K562 (cell line): ENCODE measurements around the gene AIFM3. TPM values are rescaled to one million over a fixed set of nuclear protein-coding genes. Genes with fewer than 3 reads are reported as not detected.

Source experiments
- ADNP ChIP-seq: fragments of 200-800 bp; sonication (Bioruptor generic); IDR thresholded peaks from 2 replicates; pipeline ENCODE4 v1.6.1; 2016; ENCODE audit warnings: missing genetic modification characterization, missing compliant biosample characterization
- CHD2 ChIP-seq: IDR thresholded peaks from 2 replicates; pipeline ENCODE4 v1.6.1; 2011; ENCODE audit warnings: low read depth, low read length
- ELF1 ChIP-seq: fragments of 200-800 bp; sonication (Bioruptor generic); IDR thresholded peaks from 2 replicates; pipeline ENCODE4 v1.6.1; 2016; ENCODE audit warnings: missing genetic modification characterization, missing compliant biosample characterization
- FIP1L1 ChIP-seq: fragments of 200-400 bp; formaldehyde crosslinking; IDR thresholded peaks from 2 replicates; pipeline ENCODE4 v1.6.1; 2018; ENCODE audit warnings: mild to moderate bottlenecking, low read depth, low read length; ENCODE audit not compliant: poor library complexity, severe bottlenecking
- MCM7 ChIP-seq, 2 experiments: fragments of 450-650 bp; IDR thresholded peaks; 2 replicates each; pipeline ENCODE4 v1.6.1; 2016 to 2018
- NCOR1 ChIP-seq: fragments of 450-650 bp; IDR thresholded peaks from 2 replicates; pipeline ENCODE4 v1.6.1; 2016; ENCODE audit warnings: mild to moderate bottlenecking, moderate library complexity
- PRMT5 ChIP-seq: sonication (generic); formaldehyde crosslinking; IDR thresholded peaks from 2 replicates; pipeline ENCODE4 v1.5.0; 2020; ENCODE audit warnings: missing genetic modification reagents
- SMARCE1 ChIP-seq: fragments of 450-650 bp; IDR thresholded peaks from 2 replicates; pipeline ENCODE4 v1.7.1; 2016; ENCODE audit warnings: mild to moderate bottlenecking
- SREBF2 ChIP-seq: sonication (generic); formaldehyde crosslinking; IDR thresholded peaks from 2 replicates; pipeline ENCODE4 v1.4.0; 2020; ENCODE audit warnings: mild to moderate bottlenecking, missing genetic modification reagents
- STAG1 ChIP-seq: sonication (generic); formaldehyde crosslinking; IDR thresholded peaks from 2 replicates; pipeline ENCODE4 v1.5.0; 2020; ENCODE audit warnings: missing genetic modification reagents, borderline replicate concordance
- TCF7 ChIP-seq: sonication (generic); IDR thresholded peaks from 2 replicates; pipeline ENCODE4 v1.6.1; 2016; ENCODE audit warnings: antibody characterized with exemption, borderline replicate concordance
- TSC22D4 ChIP-seq: fragments of 450-650 bp; IDR thresholded peaks from 2 replicates; pipeline ENCODE4 v1.6.1; 2016; ENCODE audit warnings: missing genetic modification characterization, missing biosample characterization, control low read depth
- ZNF324 ChIP-seq: fragments of 250-450 bp; sonication (Bioruptor Pico); IDR thresholded peaks from 2 replicates; pipeline ENCODE4 v1.4.0; 2020; ENCODE audit warnings: mild to moderate bottlenecking
- ZNF384 ChIP-seq: IDR thresholded peaks from 2 replicates; pipeline ENCODE4 v1.6.1; 2012; ENCODE audit warnings: low read depth, low read length, improper control_type of control experiment
- polyA plus RNA-seq, 8 experiments: library from polyadenylated mRNA; depleted of rRNA in 4 of 8; stranded (reverse) in 5 of 8; unstranded in 3 of 8; fragments of >200 nt; fragmentation: Nextera tagmentation in 2 of 8; fragmentation: Illumina TruSeq in 1 of 8; extraction: Ambion mirVana in 2 of 8; extraction: Trizol in 1 of 8; gene quantifications; 2 replicates each; pipeline versions ENCODE4 v1.2.1 to v1.2.3, GENCODE V29; 2011 to 2014; ENCODE audit warnings: inconsistent platforms in 1 of 8, missing spikeins in 1 of 8
- total RNA-seq, 7 experiments: library from RNA; depleted of rRNA in 6 of 7; stranded (reverse); fragments of >200 nt in 6 of 7; fragmentation: Illumina TruSeq in 2 of 7; extraction: Trizol in 2 of 7; gene quantifications; 2 replicates each; pipeline versions ENCODE4 v1.2.1 to v1.2.3, GENCODE V29; 2011 to 2021; ENCODE audit warnings: low replicate concordance in 1 of 7
- TF ChIP-seq, protein P1 (sequence below), 2 experiments: fragments of 450-650 bp; formaldehyde crosslinking in 1 of 2; IDR thresholded peaks; 2 replicates each; pipeline versions ENCODE4 v1.4.0 to v1.6.1; 2014 to 2020; ENCODE audit warnings: mild to moderate bottlenecking in 2 of 2, borderline replicate concordance in 1 of 2, low read depth in 1 of 2
- TF ChIP-seq, protein P2 (sequence below): fragments of 450-650 bp; IDR thresholded peaks from 2 replicates; pipeline ENCODE4 v1.6.1; 2016; ENCODE audit warnings: antibody characterized with exemption
- TF ChIP-seq, protein P3 (sequence below): fragments of 250-450 bp; sonication (Bioruptor Pico); IDR thresholded peaks from 2 replicates; pipeline ENCODE4 v1.5.0; 2021

AIFM3 gene
- total and polyA plus RNA-seq, 9 of the 15 experiments (the other 6 are each of a cell fraction or from before 2014, with no cell fraction given) = 0.03 to 0.20 (median 0.07) TPM; not detected in 1

DNA sequence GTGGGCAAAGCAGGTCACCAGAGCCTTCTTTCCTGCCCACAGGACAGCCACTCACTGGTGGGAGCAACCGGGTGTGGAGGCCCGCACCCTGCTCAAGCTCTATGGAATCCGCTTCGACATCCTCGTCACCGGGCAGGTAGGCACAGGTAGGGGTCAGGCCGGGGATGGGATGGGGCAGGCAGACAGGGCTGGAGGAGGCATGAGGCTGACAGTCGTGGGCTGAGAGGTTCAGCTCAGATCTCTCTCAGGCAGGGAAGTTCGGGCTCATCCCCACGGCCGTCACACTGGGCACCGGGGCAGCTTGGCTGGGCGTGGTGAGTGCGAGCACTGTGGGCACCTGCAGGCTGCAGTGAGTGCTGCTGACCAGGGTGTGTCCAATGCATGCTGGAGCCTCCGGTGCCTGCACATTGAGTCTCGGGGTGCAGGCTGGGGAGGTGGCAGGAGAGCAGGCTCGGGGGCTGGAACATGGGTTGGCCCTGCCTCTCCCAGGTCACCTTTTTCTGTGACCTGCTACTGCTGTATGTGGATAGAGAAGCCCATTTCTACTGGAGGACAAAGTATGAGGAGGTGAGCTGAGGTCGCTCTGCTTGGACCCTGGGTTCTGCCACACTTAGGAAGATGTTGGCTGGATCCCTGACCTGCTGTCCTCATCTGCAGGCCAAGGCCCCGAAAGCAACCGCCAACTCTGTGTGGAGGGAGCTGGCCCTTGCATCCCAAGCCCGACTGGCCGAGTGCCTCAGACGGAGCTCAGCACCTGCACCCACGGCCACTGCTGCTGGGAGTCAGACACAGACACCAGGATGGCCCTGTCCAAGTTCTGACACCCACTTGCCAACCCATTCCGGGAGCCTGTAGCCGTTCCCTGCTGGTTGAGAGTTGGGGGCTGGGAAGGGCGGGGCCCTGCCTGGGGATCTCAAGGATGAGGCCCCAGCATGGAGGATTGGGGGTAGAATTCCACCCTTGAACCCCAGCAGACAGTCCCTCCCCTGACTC, 59.0 kb downstream of the AIFM3 start (continued):
- TF ChIP-seq, protein P1, sequence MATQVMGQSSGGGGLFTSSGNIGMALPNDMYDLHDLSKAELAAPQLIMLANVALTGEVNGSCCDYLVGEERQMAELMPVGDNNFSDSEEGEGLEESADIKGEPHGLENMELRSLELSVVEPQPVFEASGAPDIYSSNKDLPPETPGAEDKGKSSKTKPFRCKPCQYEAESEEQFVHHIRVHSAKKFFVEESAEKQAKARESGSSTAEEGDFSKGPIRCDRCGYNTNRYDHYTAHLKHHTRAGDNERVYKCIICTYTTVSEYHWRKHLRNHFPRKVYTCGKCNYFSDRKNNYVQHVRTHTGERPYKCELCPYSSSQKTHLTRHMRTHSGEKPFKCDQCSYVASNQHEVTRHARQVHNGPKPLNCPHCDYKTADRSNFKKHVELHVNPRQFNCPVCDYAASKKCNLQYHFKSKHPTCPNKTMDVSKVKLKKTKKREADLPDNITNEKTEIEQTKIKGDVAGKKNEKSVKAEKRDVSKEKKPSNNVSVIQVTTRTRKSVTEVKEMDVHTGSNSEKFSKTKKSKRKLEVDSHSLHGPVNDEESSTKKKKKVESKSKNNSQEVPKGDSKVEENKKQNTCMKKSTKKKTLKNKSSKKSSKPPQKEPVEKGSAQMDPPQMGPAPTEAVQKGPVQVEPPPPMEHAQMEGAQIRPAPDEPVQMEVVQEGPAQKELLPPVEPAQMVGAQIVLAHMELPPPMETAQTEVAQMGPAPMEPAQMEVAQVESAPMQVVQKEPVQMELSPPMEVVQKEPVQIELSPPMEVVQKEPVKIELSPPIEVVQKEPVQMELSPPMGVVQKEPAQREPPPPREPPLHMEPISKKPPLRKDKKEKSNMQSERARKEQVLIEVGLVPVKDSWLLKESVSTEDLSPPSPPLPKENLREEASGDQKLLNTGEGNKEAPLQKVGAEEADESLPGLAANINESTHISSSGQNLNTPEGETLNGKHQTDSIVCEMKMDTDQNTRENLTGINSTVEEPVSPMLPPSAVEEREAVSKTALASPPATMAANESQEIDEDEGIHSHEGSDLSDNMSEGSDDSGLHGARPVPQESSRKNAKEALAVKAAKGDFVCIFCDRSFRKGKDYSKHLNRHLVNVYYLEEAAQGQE (IDR thresholded peaks at IDR 0.05; ENCODE audit: borderline replicate concordance) = no peak; the same call in 1 of the 2 replicates
- TF ChIP-seq, protein P1 (CRISPR knock-in tag; IDR thresholded peaks at IDR 0.05; ENCODE audit: low read depth) = 0 out of 2 replicates have a peak, but pooled peaks have one; percentile 56
- no peak for TF ChIP-seq TSC22D4 (tag)
- TF ChIP-seq SMARCE1 = no peak
- no peak for TF ChIP-seq SREBF2 (CRISPR knock-in tag)
- no peak for TF ChIP-seq ZNF324 (CRISPR knock-in tag)
- TF ChIP-seq ADNP (tag) = no peak
- 0 out of 2 replicates have a peak, but pooled peaks have one; percentile 35 for TF ChIP-seq PRMT5 (CRISPR knock-in tag)
- TF ChIP-seq, protein P2, sequence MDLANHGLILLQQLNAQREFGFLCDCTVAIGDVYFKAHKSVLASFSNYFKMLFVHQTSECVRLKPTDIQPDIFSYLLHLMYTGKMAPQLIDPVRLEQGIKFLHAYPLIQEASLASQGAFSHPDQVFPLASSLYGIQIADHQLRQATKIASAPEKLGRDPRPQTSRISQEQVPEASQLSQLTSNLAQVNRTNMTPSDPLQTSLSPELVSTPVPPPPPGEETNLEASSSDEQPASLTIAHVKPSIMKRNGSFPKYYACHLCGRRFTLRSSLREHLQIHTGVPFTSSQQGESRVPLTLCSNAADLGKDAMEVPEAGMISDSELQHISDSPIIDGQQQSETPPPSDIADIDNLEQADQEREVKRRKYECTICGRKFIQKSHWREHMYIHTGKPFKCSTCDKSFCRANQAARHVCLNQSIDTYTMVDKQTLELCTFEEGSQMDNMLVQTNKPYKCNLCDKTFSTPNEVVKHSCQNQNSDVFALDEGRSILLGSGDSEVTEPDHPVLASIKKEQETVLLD = no peak
- TF ChIP-seq TCF7 = 0 out of 2 replicates have a peak, but pooled peaks have one; percentile 6
- no peak for TF ChIP-seq ELF1 (tag)
- no peak for TF ChIP-seq NCOR1
- peak; percentile 33 for TF ChIP-seq FIP1L1
- no peak for TF ChIP-seq MCM7 (IDR thresholded peaks at IDR 0.05)
- TF ChIP-seq, protein P3, sequence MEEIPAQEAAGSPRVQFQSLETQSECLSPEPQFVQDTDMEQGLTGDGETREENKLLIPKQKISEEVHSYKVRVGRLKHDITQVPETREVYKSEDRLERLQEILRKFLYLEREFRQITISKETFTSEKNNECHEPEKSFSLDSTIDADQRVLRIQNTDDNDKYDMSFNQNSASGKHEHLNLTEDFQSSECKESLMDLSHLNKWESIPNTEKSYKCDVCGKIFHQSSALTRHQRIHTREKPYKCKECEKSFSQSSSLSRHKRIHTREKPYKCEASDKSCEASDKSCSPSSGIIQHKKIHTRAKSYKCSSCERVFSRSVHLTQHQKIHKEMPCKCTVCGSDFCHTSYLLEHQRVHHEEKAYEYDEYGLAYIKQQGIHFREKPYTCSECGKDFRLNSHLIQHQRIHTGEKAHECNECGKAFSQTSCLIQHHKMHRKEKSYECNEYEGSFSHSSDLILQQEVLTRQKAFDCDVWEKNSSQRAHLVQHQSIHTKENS (CRISPR knock-in tag) = no peak
- no peak for TF ChIP-seq CHD2
- peak; percentile 37; the same call in 1 of the 2 replicates for TF ChIP-seq STAG1 (CRISPR knock-in tag)
- TF ChIP-seq ZNF384 = no peak
